Left hindlimb (tissue), 1 donor: ENCODE results near the gene KLHL30.

ENCODE experiments used
- DNase-seq: peaks from one replicate; pipeline ENCODE4 v3.0.0-alpha.2; 2018

KLHL30 gene

DNA sequence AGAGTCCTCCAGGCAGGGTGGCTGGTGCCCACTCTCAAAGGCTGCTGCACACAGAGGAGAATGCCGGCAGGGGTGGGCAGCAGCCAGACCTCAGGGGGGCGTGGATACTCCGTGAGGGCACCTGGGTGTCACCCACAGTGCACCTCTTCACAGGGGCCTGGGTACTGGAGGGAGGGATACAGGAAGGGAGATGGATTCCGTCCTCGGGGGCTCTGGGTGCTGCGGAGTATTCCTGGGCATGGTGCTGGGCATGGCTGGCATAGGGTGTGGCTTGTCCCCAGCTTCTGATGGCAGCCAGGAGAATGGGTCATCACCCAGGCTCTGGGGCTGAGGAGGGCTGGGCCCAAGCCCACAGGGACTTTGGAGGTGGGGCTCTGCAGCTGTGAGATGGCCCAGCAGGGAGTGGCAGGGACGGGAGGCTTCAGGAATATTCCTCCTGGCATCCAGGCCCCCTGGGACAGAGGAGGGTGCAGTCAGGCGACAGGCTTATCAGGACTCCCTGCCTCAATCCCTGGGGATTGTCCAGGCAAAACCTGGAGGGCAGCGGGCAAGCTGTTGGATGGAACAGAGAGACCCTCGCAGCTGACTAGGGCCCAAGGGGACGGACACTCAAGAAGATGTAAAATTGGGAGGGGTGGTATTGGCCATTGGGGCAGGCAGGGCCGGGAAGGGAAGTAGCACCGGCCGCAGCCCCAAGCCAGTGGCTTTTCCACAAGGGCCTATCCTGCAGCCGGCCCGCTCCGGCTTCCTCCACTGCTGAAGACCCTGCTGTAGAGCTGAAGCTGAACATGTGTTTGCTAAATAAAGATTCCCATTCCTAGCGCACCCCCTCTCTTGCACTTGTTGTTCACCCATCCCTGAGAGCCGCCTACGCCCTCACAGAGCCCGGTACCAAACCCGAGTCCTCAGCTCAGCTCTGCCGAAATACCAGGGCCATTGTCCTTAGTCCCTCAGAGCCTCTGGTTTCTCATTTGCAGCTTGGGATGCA lies 5.7 kb upstream of the KLHL30 start:
- peak; percentile 24 for DNase-seq

DNA sequence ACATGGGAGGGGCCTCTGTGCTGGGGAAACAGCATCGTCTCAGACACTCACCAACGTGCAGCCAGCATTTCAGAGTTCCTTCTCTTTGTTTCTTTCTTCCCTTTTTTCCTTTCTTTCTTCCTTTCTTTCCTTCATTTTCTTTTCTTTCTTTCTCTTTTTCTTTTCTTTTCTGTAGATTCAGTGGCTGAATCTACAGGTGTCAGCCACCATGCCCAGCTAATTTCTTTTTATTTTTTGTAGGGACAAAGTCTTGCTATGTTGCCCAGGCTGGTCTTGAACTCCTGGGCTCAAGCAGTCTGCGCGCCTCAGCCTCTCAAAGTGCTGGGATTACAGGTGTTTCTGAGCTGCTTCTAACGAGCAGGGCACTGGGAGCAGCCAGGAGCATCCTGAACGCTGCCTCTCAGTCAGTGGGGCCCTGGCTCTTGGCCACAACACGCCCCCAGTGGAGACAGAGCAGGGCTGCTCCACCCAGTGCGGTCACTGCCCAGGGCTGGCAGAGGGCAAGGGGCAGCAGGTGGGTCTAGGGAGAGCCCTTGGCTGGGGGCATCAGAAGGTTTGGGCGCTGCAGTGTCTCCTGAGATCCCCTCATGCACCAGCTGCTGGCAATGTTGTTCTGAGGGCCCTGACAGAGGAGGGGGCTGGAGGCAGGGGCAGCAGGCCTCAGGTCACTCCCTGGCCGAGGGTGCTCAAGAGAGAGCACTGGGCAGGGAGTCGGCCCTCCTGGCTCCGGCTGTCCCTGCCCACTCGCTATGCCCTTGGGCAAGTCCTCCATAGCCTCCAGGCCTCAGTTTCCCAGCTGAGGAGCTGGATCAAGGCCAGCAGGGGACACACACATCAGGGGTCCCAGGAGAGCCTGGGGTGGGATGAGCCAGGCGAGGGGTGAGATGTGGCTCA lies 4.7 kb upstream of the KLHL30 start:
- peak; percentile 22 for DNase-seq

DNA sequence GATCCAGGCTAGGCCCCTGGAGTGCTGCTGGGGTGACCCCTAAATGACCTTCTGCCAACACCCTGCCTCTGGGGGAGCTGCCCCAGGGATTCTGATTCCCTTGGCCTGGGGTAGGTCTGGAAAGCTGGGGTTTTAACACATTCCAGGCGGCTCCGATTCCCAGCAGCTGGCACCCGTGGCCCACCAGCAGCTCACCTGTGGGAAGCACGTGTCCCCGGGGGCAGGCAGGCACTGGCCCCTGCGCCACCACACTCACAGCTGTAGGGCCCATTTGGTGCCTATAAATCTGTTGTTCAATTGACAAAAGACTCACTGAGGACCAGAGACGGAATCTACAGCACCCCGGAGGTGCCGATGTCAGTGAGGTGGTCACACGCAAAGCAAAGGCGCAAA lies 4.1 kb upstream of the KLHL30 start:
- peak; percentile 24 for DNase-seq

DNA sequence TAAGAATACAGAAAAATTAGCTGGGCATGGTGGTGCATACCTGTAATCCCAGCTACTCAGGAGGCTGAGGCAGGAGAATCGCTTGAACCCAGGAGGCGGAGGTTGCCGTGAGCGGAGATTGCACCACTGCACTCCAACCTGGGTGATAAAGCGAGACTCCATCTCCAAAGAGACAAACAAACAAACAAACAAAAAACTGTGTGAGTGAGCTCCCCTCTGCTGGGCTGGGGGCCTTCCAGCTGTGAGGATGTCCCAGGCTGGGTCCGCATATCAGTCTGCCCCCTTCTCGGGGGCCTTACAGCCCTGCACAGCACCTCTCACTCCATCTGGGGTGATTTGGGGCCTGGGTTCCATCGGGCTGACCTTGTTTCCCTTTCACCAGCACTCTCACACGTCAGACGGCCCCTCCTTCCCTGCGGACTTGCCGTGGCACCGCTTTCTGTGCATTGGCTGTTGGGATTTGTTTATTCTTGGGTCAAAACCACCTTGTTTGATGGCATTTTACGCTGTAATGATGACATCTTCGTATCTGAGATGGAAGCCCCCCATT lies 2.8 kb upstream of the KLHL30 start:
- no peak for DNase-seq

DNA sequence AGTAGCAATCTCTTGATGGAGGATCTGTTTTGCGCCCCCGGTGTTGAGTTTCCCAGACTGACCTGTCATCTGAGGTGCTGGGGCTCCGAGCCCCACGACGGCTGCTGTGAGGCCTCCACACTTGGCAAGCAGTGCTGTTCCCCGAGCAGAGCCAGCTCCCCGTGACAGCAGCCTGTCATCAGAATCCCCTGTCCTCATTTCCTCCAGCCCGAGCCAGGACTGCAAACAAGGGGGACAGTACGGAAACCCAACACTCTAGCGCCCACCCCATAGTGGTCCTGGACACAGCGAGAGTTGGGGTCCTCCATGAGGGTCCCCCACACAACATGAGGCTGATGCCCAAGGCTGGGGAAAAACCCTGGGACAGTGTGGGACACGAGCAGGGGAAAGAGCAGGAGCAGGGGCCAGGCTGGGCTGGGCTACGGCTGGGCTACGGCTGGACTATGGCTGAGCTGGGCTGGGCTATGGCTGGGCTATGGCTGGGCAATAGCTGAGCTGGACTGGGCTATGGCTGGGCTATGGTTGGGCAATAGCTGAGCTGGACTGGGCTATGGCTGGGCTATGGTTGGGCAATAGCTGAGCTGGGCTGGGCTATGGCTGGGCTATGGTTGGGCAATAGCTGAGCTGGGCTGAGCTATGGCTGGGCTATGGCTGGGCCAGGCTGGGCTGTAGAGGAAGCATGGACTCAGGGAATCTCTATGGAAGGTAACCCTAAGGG lies 1.5 kb upstream of the KLHL30 start:
- DNase-seq: no peak

DNA sequence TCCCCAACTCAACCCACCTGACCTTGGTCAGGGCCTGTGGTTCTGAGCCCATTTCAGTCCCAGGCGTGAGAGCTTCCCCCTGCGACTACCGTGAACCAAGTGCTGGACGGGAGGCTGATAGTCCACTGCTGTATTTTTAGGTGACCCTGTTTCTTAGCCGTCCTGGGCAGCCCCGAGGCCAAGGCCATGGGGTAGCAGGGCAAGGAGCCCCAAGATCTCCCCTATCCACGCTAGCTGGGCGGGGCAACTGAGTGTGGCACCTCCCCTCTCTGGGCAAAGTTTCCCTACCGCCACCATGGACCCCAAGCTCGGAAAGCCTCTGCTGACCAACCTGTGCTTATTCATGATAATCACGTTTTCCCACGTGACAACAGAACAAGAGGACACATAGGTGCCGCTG lies 583 bp upstream of the KLHL30 start:
- DNase-seq: no peak

DNA sequence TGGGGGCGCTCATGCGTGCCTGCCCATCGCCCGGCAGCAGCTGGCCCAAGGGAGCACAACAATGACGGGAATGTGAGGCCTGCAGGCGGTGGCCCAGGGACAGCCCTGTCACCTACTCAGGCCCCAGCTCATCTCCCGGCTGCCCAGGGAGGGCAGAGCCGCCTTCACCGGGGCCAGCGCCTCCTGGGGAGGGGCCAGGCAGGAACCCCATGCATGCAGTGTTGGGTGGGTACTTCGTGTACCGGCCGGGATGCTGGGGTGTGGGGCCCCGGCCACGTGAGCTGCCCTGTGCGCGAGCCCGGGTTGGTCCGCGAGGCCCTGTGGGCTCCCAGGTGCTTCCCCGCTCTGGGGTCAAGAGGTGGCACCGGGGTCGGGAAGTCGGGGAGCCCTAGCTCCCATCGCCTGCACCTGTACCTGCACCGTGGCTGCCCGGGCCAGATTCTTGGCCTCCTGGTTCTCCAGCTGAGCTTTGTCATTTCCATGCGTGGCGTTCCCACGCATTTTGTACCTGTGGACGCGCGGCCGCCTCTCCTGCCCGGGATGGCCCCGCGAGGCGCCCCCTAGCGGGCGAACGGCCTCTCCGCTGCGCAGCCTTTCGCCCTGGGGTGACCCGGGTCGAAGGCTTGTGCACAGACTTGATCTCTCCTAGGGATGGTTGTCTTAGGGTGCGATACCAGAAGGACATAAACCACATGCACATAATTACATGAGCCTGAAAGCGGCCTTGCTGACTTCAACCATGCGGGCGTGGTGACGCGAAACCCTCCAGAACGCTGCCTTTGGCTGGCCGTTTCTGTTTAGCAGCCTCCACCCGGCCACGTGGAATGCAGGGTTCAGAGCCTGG lies 950 bp downstream of the KLHL30 start:
- no peak for DNase-seq

DNA sequence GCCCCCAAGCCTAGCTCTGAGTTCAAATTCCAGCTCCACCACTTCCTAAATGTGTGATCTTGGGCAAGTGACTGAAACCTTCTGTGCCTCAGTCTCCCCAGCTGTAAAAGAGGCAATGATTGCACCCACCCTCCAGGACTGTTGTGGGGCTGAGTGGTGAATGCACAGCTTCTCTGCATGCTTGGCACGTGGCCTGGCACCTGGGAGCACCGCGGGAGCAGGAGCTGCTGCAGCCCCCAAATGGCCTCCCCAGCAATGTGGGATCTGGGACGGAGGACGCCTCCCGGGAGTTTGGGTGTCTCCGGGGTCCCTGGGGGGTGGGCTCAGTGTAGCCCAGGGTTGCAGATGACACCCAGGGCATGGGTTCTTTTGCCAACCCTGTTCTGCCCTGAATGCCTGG lies 1.6 kb downstream of the KLHL30 start:
- no peak for DNase-seq

DNA sequence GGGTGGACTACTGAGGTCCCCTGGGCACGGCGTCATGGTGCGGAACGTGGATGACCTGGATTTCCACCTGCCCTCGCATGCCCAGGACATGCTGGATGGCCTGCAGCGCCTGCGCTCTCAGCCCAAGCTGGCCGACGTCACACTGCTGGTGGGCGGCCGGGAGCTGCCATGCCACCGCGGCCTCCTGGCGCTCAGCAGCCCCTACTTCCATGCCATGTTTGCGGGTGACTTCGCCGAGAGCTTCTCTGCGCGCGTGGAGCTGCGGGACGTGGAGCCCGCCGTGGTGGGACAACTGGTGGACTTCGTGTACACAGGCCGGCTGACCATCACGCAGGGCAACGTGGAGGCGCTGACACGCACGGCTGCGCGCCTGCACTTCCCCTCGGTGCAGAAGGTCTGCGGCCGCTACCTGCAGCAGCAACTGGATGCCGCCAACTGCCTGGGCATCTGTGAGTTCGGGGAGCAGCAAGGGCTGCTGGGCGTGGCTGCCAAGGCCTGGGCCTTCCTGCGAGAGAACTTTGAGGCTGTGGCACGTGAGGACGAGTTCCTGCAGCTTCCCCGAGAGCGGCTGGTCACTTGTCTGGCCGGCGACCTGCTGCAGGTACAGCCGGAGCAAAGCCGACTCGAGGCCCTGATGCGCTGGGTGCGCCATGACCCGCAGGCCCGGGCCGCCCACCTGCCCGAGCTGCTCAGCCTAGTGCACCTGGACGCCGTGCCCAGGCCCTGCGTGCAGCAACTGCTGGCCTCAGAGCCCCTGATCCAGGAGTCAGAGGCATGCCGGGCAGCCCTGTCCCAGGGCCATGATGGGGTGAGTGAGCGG lies 2.5 kb downstream of the KLHL30 start:
- DNase-seq: no peak

DNA sequence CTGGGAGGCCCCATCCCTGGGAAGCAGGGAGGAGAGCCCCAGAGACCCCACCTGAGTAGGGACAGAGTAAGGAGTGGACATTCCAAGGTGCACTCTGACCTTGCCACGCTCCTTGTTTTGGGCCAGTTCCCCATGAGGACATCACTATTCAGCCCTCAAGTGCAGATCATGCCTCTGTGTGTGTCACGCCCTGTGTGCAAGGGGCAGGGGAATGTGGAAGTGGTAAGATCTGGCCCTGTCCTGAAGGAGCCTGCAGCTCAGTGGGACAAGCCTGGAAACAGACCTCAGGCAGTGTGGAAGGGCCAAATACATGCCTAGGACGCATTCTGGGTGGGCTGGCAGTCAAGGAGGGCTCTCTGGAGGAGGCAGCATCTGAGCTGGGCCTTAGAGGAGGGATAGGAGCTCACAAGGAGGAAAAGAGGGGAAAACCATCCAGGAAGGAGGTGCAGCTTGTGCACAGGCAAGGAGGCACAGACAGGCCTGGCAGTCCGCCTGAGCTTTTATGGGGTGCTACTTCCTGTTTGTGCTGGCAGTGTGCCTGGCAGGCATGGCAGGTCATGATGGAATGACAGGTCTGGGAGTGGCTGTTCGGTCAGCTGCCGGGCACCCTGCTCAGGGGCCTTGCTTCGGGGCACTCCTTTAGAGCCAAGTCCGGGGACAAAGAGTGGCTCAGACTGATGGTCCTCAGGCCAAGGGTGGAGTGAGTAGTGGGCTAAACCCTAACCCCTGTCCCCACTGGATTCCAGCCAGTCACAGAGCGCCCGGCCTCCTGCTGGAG lies 3.3 kb downstream of the KLHL30 start:
- DNase-seq: no peak

DNA sequence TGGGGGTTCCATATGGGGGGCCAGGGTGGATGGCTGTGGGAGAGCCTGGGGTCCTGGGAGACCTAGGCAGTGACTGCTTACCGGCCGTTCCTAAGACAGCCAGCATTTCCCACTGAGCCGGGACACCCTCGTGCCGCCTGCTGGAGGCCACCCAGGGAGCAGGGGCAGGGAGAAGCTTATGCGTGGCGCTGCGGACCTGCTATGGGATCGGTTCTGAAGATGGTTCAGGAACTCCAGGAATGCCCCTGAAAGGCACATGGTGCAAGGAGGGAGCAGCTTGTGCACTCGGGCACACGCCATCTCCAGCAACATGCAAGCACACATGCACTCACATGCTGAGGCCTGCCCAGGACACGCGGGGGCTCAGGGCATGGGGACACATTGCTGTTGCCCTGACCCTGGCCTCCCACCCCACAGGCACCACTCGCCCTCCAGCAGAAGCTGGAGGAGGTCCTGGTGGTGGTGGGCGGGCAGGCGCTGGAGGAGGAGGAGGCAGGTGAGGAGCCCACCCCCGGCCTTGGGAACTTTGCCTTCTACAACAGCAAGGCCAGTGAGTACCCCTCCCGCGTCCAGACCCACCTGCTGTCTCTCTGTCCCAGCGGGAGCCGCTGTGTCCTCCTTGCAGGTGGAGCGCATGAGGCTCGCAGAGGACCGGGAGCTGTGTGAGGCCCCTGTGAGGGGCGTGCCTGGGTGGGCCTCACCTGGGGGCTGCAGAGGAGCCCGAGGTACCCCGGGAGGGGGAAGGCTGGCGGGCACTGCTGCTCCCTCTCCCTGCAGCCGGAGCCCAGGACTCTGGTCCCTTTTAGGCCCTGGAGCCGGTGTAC lies 4.1 kb downstream of the KLHL30 start:
- no peak for DNase-seq

DNA sequence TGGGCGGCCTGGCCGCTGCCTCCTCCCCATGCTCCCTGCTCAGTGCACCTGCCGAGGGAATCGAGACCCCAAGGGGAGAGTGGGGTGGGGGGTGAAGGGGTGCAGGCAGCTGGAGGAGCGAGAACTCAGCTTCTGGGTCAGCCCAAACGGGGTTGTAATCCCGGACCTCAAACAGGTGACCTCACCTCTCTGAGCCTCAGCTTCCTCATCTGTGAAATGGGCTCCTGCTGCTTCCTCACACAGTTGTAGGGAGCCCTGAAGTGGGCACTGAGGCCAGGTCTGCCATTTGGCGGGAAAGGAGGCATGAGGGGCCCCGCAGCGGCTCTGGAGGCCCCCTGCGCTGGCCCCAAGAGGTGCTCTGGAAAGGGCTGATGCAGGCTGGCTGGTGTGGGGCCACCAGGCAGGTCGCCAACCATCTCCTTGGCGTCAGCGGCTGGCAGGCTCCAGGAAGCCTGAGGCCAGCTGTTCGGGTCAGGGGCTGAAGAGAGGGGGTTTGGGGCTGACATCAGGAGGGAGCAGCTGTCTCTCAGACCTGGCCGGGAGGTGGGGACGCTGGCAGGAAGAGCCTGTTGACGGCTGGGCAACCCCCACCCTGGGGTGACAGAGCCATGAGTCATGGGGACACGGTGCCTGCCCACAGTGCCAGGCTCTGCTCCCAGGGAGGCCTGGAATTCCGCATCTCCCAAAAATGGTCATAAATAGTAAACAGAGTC lies 4.9 kb downstream of the KLHL30 start:
- DNase-seq: no peak

DNA sequence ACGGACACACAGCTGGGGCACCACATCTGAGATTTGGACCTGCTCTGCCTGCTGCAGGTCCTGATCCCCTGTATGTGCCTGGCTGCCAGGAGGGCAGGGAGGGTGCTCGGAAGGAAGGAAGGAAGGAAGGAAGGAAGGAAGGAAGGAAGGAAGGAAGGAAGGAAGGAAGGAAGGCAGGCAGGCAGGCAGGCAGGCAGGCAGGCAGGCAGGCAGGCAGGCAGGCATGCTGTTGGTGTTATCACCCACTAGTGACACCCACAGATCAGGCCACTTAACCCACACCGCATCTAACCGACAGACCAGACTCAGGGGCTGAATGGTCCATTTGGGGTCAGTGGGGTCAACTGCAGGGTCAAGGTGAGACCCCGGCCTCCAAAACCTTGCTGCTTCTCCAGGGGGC lies 5.8 kb downstream of the KLHL30 start:
- no peak for DNase-seq

DNA sequence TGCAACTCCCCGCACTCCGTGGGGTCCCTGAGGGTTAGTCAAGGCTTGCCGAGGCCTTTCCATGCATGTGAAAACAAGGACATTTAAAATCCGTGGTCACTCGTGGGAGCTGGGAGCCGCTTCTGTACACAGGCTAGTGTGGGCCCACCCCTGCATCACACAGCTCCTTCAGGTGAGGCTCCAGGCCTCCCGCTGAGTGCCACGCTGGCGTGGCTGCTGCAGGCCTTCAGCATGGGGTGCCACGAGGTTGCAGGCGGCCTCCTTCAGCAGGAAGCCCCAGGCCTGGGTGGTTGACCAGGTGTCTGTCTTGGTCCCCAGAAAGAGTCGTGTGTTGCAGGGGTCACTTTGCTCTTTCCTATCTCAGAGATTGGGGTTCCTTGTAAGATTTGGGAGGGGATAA lies 6.6 kb downstream of the KLHL30 start:
- DNase-seq: no peak

DNA sequence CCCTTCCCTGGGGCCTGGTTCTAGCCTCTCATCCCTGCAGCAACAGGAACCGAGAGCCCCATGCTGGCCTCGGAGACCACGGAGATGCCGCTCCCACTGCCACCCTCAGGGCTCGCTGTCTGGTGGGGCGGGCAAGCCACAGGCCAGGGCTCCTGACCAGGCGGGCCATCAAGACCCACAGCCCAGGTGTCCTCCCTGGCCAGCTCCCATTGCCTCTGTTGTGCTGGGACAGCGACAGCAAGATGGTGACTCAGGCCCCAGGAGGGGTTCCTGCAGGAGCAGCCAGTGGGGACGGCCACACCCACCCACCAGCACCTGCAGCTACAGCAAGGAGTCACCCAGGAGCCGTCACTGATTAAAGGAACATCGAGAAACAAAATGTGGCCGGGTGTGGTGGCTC lies 7.4 kb downstream of the KLHL30 start:
- no peak for DNase-seq

DNA sequence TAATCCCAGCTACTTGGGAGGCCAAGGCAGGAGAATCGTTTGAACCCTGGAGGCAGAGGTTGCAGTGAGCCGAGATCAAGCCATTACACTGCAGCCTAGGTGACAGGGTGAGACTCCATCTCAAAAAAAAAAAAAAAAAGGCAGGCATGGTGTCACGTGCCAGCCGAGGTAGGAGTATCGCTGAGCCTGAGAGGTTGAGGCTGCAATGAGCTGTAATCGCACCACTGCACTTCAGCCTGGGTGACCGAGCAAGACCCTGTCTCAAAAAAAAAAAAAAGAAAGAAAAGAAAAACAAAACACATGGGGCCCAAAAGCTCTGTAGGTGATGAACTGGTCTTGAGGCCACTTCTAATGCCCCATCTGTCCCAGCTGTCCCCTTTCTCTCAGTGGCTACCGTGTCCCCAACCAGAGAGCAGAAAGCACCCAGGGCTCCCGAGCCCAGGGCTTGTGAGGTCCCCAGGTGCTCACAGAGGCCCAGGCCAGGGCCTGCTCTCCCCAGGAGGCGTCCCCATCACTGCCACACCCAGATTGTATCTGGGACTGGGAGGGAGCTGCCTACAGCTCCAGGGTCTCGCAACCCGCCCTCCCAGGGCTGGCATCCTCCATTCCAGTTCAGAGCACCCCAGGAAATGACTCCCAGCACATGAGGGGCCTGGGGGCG lies 8.5 kb downstream of the KLHL30 start:
- DNase-seq: no peak

DNA sequence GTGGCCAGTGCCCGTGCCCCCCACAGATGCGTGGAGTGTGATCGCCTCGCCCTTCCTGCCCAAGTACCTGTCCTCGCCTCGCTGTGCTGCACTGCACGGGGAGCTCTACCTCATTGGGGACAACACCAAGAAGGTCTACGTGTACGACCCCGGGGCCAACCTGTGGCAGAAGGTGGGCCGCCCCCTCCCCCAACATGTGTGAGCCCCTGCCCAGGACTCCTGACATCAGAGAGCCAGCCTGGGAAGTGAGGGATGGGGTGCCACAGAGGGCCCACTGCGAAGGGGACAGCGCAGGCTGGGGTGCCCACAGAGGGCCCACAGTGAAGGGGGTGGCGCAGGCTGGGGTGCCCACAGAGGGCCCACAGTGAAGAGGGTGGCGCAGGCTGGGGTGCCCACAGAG lies 10.5 kb downstream of the KLHL30 start:
- DNase-seq: no peak
